GM19438 (cell line): Measurements from ENCODE around the gene HTRA2.

Experiments
- ATAC-seq: cut with Tn5 transposase; IDR thresholded peaks from one replicate; pipeline ENCODE4 v1.9.1; 2021; ENCODE audit warnings: low read depth; ENCODE audit not compliant: unreplicated experiment

HTRA2 gene

DNA sequence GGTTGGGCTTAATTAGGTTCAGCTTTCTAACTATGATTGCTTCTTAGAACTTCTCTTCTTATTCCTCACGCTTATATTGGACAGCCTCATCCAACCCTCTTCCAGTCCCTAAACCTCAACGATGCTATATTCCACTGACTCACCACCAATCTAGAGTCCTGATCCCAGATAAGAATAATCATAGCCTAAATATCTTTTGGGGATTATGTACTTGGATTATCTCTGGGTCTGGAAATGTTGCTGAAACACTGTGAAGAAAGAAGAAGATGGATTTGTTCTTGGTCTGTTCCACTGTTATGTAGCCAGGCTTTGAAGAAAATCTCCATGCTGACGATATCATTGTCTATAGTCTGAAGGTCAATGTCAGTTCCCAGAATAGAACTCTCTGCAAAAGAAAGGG lies 51.7 kb downstream of the HTRA2 start:
- no peak for ATAC-seq

- ATAC-seq: no peak
Measured at GRCh38 chr2:74582184-74582583, 52.5 kb downstream of the HTRA2 start.
